Activated T-cell treated with anti-CD3 and anti-CD28 coated beads for 4 hours (primary cell): ENCODE data around the gene SIK2.

Experiments
- DNase-seq: peaks from one replicate; pipeline ENCODE4 v3.0.0-alpha.2; 2020

The SIK2 gene

GRCh38 chr11:111601979-111602864, at the start of gene SIK2:
Gene SIK2 (plus strand): TSS chr11:111602449. CDS start chr11:111602564, 115 bp downstream.
- peak; percentile 70 for DNase-seq

GRCh38 chr11:111554532-111554931, 47.7 kb upstream of the SIK2 start:
- DNase-seq = no peak

GRCh38 chr11:111555255-111555654, 47.0 kb upstream of the SIK2 start:
- no peak for DNase-seq

GRCh38 chr11:111557425-111558111, 44.7 kb upstream of the SIK2 start:
- DNase-seq = no peak

DNA sequence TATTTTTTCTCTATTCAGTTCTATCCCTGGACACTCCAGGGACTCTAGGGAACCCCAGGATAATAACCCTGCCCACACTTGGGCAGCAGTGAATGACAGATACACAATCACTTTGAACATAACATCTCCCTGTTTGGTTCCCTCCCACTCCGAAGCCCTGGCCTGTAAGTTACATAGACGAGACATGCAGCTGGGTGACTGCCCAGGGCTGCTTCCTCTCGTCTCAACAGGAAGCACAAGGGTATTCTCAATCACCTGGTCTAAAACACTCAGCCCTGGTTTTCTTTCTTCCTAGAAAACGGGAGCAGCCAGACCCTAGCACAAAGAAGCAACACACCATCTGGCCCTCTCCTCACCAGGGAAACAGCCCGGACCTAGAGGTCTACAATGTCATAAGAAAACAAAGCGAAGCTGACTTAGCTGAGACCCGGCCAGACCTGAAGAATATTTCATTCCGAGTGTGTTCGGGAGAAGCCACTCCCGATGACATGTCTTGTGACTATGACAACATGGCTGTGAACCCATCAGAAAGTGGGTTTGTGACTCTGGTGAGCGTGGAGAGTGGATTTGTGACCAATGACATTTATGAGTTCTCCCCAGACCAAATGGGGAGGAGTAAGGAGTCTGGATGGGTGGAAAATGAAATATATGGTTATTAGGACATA, 42.3 kb upstream of the SIK2 start:
- no peak for DNase-seq

DNA sequence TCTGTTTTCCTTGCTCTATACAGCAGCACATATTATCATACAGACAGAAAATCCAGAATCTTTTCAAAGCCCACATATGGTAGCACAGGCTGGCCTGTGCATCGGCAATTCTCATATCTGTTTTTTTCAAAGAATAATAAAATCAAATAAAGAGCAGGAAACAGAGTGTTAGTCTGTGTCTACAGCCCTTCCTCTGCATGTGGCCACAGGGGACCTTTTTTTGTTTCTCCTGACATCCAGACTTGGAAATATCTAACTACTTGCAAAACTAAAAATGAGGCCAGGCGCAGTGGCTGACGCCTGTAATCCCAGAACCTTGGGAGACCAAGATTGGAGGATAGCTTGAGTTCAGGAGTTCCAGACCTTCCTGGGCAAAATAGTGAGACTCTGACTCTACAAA, 41.4 kb upstream of the SIK2 start:
- DNase-seq = no peak

- DNase-seq = no peak
Observed at GRCh38 chr11:111561306-111561705, 40.9 kb upstream of the SIK2 start.

DNA sequence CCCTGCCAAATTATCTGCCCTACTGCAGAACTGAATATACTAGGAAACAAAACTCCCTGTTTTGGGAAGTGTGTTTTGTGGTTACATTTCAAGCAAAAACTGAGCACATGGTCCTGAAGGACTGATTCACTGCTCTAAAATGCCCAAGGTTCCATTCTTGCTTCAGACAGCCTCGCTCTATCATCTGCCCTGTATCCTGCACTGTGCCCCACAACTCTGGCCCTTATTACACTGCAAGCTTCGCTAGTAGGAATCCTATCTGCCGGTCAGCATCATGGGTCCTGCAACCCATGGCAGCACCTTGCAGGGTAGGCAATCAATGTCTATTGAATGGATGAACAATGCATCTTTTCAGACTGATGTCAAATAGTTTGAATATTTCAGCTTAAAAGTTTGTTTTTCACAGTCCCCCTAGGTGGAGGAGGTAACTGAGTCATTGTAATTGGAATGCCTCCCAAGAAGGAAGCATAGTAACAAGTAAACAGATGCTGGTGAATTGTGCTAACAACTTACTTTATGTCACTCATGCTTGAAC, 40.4 kb upstream of the SIK2 start:
- no peak for DNase-seq

DNA sequence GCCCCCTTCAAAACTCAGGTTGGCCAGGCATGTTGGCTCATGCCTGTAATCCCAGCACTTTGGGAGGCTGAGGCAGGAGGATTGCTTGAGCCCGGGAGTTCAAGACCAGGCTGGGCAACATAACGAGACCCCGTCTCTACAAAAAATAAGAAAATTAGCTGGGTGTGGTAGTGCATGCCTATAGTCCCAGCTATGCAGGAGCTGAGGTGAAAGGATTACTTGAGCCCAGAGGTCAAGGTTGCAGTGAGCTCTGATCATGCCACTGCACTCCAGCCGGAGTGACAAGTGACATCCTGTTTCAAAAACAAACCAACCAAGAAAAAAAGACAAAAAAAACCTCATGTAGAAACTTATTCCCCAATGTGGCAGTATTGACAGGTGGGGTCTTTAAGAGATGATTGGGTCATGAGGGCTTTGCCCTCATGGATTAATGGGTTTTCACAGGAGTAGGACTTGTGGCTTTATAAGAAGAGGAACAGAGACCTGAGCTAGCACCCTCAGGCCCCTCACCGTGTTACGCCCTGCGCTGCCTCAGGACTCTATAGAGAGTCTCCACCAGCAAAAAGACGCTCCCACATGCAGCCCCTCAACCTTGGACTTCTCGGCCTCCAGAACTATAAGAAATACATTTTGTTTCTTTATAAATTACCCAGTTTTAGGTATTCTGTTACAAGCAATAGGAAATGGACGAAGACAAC, 39.4 kb upstream of the SIK2 start:
- DNase-seq = no peak

- peak; percentile 69 for DNase-seq
Observed at GRCh38 chr11:111565114-111565720, 37.0 kb upstream of the SIK2 start.

DNA sequence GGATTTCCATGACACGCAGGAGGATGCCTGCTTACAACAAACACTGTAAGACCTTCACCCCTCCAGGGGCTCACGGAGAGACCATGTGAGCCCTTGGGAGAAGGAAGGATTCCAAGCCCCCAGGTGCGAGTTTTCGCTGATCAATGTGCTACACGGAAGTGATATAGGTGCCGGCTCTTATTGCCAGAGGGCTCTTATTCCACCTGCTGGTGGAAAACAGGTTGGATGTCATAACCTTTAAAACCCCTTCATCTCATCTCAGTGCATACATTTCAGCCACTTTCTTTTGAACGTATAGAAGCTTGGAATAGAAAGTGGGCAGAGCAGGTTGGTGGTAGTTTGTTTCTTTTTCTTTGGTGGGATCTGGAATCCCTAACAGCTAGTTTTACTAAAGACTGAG, 35.9 kb upstream of the SIK2 start:
- DNase-seq = no peak

GRCh38 chr11:111569476-111569875, 32.8 kb upstream of the SIK2 start:
- DNase-seq = no peak

DNA sequence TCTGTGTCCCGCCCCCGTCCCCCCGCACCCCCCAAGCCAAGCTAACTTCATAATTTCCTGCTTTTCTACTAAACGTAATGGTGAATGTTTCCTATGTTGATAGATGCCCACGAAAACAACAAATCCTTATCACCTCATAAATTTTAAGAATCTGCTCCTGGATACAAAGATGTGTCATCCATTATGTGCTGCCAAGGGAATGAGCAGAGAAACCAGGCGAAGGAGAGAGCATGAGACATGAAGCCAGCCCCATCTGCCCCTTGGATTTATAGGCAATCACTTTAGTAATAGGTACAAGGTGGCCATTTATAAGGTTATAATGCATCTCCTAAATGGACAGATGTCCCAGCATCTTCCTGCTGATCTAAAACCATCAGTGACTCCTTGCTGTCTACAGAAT, 31.5 kb upstream of the SIK2 start:
- DNase-seq = no peak

DNA sequence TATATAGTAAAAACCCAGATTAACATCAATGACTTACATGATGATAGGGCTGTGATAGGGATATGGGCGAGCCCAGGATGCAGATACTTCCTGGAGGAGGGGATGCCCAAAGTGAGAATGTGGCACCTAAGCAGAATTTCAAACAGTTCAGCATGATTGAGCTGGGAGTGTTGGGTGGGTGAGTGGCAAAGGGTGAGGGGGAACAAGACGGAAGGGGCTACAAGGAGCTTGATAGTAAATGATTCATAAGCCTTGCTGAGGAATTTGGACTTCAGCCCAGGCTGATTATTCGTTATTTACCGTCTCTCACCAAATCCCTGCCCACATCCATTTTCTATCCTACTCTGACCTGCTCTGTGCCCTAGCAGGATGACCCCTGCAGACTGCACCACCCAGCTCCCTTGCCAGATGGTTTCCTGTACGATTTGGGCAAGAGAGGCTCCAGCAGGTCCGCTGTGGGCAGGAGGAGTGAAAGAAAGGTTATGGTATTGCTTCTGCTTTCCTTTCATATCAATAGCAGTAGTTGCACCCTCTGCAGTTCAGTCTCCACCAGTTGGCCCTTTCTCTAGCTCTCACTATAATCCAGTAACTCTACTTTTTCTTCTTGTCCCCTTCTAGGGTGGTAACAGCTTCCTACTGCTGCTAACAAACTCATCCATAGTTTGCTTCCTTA, 30.3 kb upstream of the SIK2 start:
- no peak for DNase-seq

DNA sequence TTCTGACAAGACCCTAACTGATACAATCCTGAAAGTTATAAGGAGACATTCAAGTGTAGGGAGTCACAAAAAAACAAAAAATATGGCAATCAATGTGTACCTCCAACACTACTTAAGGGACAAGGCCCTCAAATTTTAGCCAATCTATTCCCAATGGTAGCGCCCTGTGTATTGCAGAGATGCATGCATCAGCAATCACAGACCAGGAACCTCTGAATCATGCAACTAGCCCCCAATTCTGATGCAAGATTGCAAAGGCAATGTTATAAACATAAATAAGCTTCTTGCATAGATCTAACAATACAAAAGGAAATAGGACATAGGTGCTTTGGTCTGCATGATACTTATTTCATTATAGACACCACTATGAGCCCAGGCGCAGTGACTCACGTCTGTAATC, 29.7 kb upstream of the SIK2 start:
- no peak for DNase-seq

DNA sequence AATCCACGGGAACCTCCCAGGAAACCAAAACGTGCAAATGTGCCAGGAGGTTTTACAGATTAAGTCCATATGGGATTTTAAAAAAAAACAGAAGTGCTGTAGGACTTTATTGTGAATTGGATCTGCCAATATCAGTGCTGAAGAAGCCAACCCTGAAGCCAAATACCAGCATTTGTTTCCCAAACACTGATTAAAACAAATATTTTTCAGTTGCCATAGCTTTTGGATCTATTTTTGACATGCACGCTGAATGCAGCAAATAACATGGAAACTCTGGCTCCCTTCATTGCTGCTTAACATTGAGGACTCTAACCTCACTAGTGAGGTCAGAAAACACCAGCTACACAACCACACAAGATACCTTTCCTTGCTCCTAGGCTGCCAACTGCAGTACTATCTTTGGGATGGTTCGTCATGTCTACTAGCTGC, 28.4 kb upstream of the SIK2 start:
- DNase-seq = no peak

DNA sequence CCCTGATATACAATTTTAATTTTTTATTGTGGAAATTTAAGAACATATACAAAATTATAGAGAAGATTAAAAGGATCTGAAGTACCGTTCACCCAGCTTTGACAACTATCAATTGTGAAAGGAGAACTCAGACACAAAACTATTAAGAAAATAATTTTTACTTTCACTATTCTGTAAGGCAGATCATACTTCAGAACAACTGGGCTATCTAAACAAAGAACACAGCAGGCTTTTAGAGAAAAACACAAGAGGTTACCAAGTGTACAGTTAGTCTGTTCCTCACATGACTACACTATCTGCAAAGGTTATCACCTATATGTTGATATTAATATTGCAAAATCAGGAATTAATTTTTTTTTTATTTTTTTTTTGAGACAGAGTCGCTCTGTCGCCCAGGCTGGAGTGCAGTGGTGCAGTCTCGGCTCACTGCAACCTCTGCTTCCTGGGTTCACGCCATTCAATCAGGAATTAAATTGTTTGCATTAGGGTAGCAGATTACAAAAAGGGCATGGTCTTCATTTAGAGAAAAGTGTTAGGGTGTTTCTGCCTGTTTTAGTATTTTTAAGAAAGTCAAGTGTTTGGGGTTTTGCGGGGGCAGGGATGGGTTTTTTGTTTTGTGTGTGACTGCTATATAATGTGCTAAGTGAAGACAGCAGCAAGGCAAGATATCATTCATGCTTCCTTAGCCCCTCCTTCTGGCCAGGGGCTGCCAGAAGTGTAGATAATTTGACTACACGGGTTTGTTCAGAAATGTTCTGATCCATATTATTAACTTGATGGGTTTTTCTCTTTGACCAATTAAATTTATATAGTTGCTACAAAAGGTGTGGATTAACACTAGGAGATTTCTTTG, 27.6 kb upstream of the SIK2 start:
- DNase-seq = no peak

GRCh38 chr11:111575740-111576139, 26.5 kb upstream of the SIK2 start:
- DNase-seq = no peak

- no peak for DNase-seq
Observed at GRCh38 chr11:111577821-111578220, 24.4 kb upstream of the SIK2 start.

DNA sequence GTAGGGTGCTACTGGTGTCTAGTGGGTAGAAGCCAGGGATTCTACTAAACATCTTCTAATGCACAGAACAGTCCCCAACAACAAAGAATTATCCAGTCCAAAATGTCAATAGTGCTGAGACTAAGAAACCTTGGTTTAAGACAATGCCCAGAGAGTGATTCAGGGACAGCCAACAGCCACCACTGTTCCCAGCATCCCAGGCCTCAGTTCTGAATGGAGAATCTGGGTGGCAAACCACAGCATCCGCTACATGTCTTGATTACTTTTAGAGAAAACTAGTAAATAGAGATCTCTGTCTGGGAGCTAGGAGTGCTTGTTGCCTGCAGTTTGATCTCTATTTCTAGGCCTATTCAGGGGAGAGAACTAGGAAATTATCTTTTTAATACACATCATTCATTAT, 20.9 kb upstream of the SIK2 start:
- no peak for DNase-seq

GRCh38 chr11:111582163-111582562, 20.1 kb upstream of the SIK2 start:
- no peak for DNase-seq
